ENCODE measurements around the gene IFT43. TPM values are rescaled to one million over a fixed set of nuclear protein-coding genes. Genes with fewer than 3 reads are reported as not detected.

IFT43 gene
- total RNA-seq, 4 donors from 2014 or later, result 24.5 to 412 (median 31.2) TPM

GRCh38 chr14:76106188-76106587, 120.6 kb downstream of the IFT43 start:
- no peak overlapping the region for H3K4me3 ChIP-seq
- H3K36me3 ChIP-seq, result no peaks in the 10 kb centered on the region
- no peaks in the 10 kb centered on the region for H3K9me3 ChIP-seq
- in situ Hi-C loops (cut with MboI; ENCODE audit: low pct_ligation_motif_present in 1 of 4, low pct_unique_long_range_greater_than_20kb in 1 of 4, low sequenced_read_pairs in 3 of 4) (no loop called here), intact Hi-C loops (cut with DNase I; ENCODE audit: low total_unique reads) (no loop called here)
- no peaks in the 10 kb centered on the region for H3K4me1 ChIP-seq
- H3K27me3 ChIP-seq, result no peaks in the 10 kb centered on the region
- no peak overlapping the region for H3K27ac ChIP-seq
- WGBS, 2 donors (ENCODE audit: low coverage in 1 of 2), result 78 to 100% methylated on average over 1 to 2 of the region's 2 CpGs
- TF ChIP-seq POLR2AphosphoS5 (IDR thresholded peaks at IDR 0.05) (no peak), EP300 (IDR thresholded peaks at IDR 0.05; ENCODE audit: low read depth) (no peak), CTCF (IDR thresholded peaks at IDR 0.05) (no peak), POLR2A (IDR thresholded peaks at IDR 0.05) (no peak)
- no peak for DNase-seq

- Histone ChIP-seq H3K27ac (no peak overlapping the region), H3K4me3 (no peak overlapping the region), H3K9me3 (no peaks in the 10 kb centered on the region), H3K27me3 (no peaks in the 10 kb centered on the region), H3K4me1 (no peaks in the 10 kb centered on the region), H3K36me3 (no peaks in the 10 kb centered on the region)
- DNase-seq, result no peak
- intact Hi-C loops (cut with DNase I; ENCODE audit: low total_unique reads) (no loop called here), in situ Hi-C loops (cut with MboI; ENCODE audit: low pct_ligation_motif_present in 1 of 4, low pct_unique_long_range_greater_than_20kb in 1 of 4, low sequenced_read_pairs in 3 of 4) (no loop called here)
- TF ChIP-seq POLR2AphosphoS5 (IDR thresholded peaks at IDR 0.05) (no peak), CTCF (IDR thresholded peaks at IDR 0.05) (no peak), POLR2A (IDR thresholded peaks at IDR 0.05) (no peak), EP300 (IDR thresholded peaks at IDR 0.05; ENCODE audit: low read depth) (no peak)
- 75 to 100% methylated on average over 1 to 14 of the region's 14 CpGs for WGBS, 2 donors (ENCODE audit: low coverage in 1 of 2)
Observed at GRCh38 chr14:76109087-76109880, 123.7 kb downstream of the IFT43 start.

GRCh38 chr14:76112889-76113624, 127.5 kb downstream of the IFT43 start:
- no peak overlapping the region for H3K27ac ChIP-seq
- no peaks in the 10 kb centered on the region for H3K36me3 ChIP-seq
- 76% methylated on average over 22 of the region's 22 CpGs; no CpG with 5 or more reads in 1 of the 2 donors for WGBS, 2 donors (ENCODE audit: low coverage in 1 of 2)
- no peak for TF ChIP-seq POLR2AphosphoS5 (IDR thresholded peaks at IDR 0.05)
- TF ChIP-seq CTCF (IDR thresholded peaks at IDR 0.05), result no peak
- no peak for TF ChIP-seq POLR2A (IDR thresholded peaks at IDR 0.05)
- no peak for TF ChIP-seq EP300 (IDR thresholded peaks at IDR 0.05; ENCODE audit: low read depth)
- in situ Hi-C loops (cut with MboI; ENCODE audit: low pct_ligation_motif_present in 1 of 4, low pct_unique_long_range_greater_than_20kb in 1 of 4, low sequenced_read_pairs in 3 of 4), result no loop called here
- no peaks in the 10 kb centered on the region for H3K4me1 ChIP-seq
- H3K4me3 ChIP-seq, result no peak overlapping the region
- DNase-seq, result no peak
- H3K27me3 ChIP-seq, result no peaks in the 10 kb centered on the region
- intact Hi-C loops (cut with DNase I; ENCODE audit: low total_unique reads), result no loop called here
- H3K9me3 ChIP-seq, result no peaks in the 10 kb centered on the region

- no peaks in the 10 kb centered on the region for H3K27me3 ChIP-seq
- TF ChIP-seq POLR2AphosphoS5 (IDR thresholded peaks at IDR 0.05), result no peak
- TF ChIP-seq EP300 (IDR thresholded peaks at IDR 0.05; ENCODE audit: low read depth), result no peak
- no peak for TF ChIP-seq CTCF (IDR thresholded peaks at IDR 0.05)
- no peak for TF ChIP-seq POLR2A (IDR thresholded peaks at IDR 0.05)
- in situ Hi-C loops (cut with MboI; ENCODE audit: low pct_ligation_motif_present in 1 of 4, low pct_unique_long_range_greater_than_20kb in 1 of 4, low sequenced_read_pairs in 3 of 4), result no loop called here
- no peak overlapping the region for H3K27ac ChIP-seq
- no peaks in the 10 kb centered on the region for H3K9me3 ChIP-seq
- DNase-seq, result no peak
- H3K4me1 ChIP-seq, result no peaks in the 10 kb centered on the region
- no peaks in the 10 kb centered on the region for H3K36me3 ChIP-seq
- intact Hi-C loops (cut with DNase I; ENCODE audit: low total_unique reads), result no loop called here
- H3K4me3 ChIP-seq, result no peak overlapping the region
- 59 to 72% methylated on average over 2 to 8 of the region's 8 CpGs for WGBS, 2 donors (ENCODE audit: low coverage in 1 of 2)
Observed at GRCh38 chr14:76113691-76114090, 128.1 kb downstream of the IFT43 start.

Data from transverse colon (tissue), 4 donors.